Fibroblast of skin of back (primary cell): ENCODE data around the gene MYH11.
A peak's percentile ranks its signal among the peaks of the same experiment; 100 is the strongest.
"Not testable (repeated sequence)": the region's sequence is repeated elsewhere in the genome, so short reads cannot be mapped to it uniquely, and the experiment has no call there.

Experiments used
- DNase-seq: peaks from one replicate; pipeline ENCODE4 v3.0.0-alpha.2; 2013

The MYH11 gene

GRCh38 chr16:15658556-15658955 is 198.3 kb downstream of the MYH11 start:
- DNase-seq, result no peak

GRCh38 chr16:15658149-15658548 is 198.7 kb downstream of the MYH11 start:
- DNase-seq, result no peak

GRCh38 chr16:15655561-15655960 is 201.3 kb downstream of the MYH11 start:
- DNase-seq, result not testable (repeated sequence)

- DNase-seq, result no peak
Measured at GRCh38 chr16:15654591-15654990, 202.2 kb downstream of the MYH11 start.

GRCh38 chr16:15653227-15653626 is 203.6 kb downstream of the MYH11 start:
- peak; percentile 88 for DNase-seq
